GM23338 (cell line): Measurements from ENCODE around the gene FHIT. TPM values are rescaled to one million over a fixed set of nuclear protein-coding genes. Genes with fewer than 3 reads are reported as not detected.

Experiments used
- ATAC-seq: fragments of 200-7000 bp; cut with Tn5 transposase; 3 replicates; pipeline ENCODE4 v1.9.1; 2020
- DNase-seq: peaks from one replicate; pipeline ENCODE4 v3.0.0-alpha.2; 2015; ENCODE audit warnings: low spot score
- H2AFZ ChIP-seq: fragments of 200-600 bp; sonication (generic); 2 replicates; pipeline ENCODE4 v1.8.0; 2016; ENCODE audit warnings: antibody characterized with exemption, mild to moderate bottlenecking, moderate library complexity
- H3F3A ChIP-seq: fragments of 200-600 bp; sonication (generic); replicated peaks from 2 replicates; pipeline ENCODE4 v1.8.0; 2017; ENCODE audit warnings: antibody characterized with exemption, mixed run types, low read depth
- H3K27ac ChIP-seq: fragments of 200-600 bp; sonication (generic); 2 replicates; pipeline ENCODE4 v1.6.1; 2016; ENCODE audit warnings: low read depth
- H3K27me3 ChIP-seq: fragments of 200-600 bp; sonication (generic); 2 replicates; pipeline ENCODE4 v1.8.0; 2016; ENCODE audit warnings: mild to moderate bottlenecking, mixed run types, moderate library complexity; ENCODE audit not compliant: insufficient read depth
- H3K36me3 ChIP-seq: fragments of 200-600 bp; sonication (generic); 2 replicates; pipeline ENCODE4 v1.8.0; 2016; ENCODE audit warnings: mild to moderate bottlenecking; ENCODE audit not compliant: insufficient read depth
- H3K4me1 ChIP-seq: fragments of 200-600 bp; sonication (generic); 2 replicates; pipeline ENCODE4 v1.8.0; 2016; ENCODE audit warnings: mild to moderate bottlenecking, moderate library complexity; ENCODE audit not compliant: insufficient read depth
- H3K4me2 ChIP-seq: fragments of 200-600 bp; sonication (generic); 2 replicates; pipeline ENCODE4 v1.7.1; 2017; ENCODE audit warnings: mixed run types
- H3K4me3 ChIP-seq: fragments of 200-600 bp; sonication (generic); 2 replicates; pipeline ENCODE4 v1.6.1; 2016; ENCODE audit warnings: mixed run types
- H3K79me2 ChIP-seq: fragments of 200-600 bp; sonication (generic); replicated peaks from 2 replicates; pipeline ENCODE4 v1.8.0; 2017; ENCODE audit warnings: mild to moderate bottlenecking; ENCODE audit not compliant: insufficient read depth
- H3K9me2 ChIP-seq: fragments of 200-600 bp; sonication (generic); 2 replicates; pipeline ENCODE4 v1.8.0; 2017; ENCODE audit not compliant: insufficient read depth
- H4K20me1 ChIP-seq: fragments of 200-600 bp; sonication (generic); replicated peaks from 2 replicates; pipeline ENCODE4 v1.8.0; 2017; ENCODE audit warnings: mild to moderate bottlenecking; ENCODE audit not compliant: insufficient read depth
- H3K27ac Mint-ChIP-seq: 2 replicates; pipeline ENCODE4 v1.8.0; 2020; ENCODE audit warnings: inconsistent platforms, mild to moderate bottlenecking, moderate library complexity, mixed read lengths
- H3K27me3 Mint-ChIP-seq: 3 replicates; pipeline ENCODE4 v1.8.0; 2022; ENCODE audit warnings: low read depth, mild to moderate bottlenecking, moderate library complexity, mixed read lengths, inconsistent platforms; ENCODE audit not compliant: insufficient read depth, poor library complexity
- H3K36me3 Mint-ChIP-seq: 3 replicates; pipeline ENCODE4 v1.8.0; 2021; ENCODE audit warnings: low read depth, mild to moderate bottlenecking, inconsistent platforms, moderate library complexity, mixed read lengths
- H3K4me1 Mint-ChIP-seq: 3 replicates; pipeline ENCODE4 v1.8.0; 2020; ENCODE audit warnings: mild to moderate bottlenecking, inconsistent platforms, mixed read lengths
- H3K4me3 Mint-ChIP-seq: 3 replicates; pipeline ENCODE4 v1.8.0; 2021; ENCODE audit warnings: moderate library complexity, mild to moderate bottlenecking, inconsistent platforms, mixed read lengths
- H3K9me3 Mint-ChIP-seq: 3 replicates; pipeline ENCODE4 v1.8.0; 2020; ENCODE audit warnings: moderate library complexity, mild to moderate bottlenecking, inconsistent platforms, mixed read lengths
- CREB1 ChIP-seq: fragments of 250-450 bp; sonication (Bioruptor Pico); IDR thresholded peaks from 2 replicates; pipeline ENCODE4 v1.5.0; 2020; ENCODE audit warnings: low read depth, mild to moderate bottlenecking, moderate library complexity
- ETS1 ChIP-seq: IDR thresholded peaks from 2 replicates; pipeline ENCODE4 v1.6.1; 2016; ENCODE audit warnings: antibody characterized with exemption
- EZH2 ChIP-seq: fragments of 200-600 bp; sonication (generic); IDR thresholded peaks from one replicate; pipeline ENCODE4 v1.8.0; 2017; ENCODE audit warnings: antibody characterized with exemption, mild to moderate bottlenecking, low read depth; ENCODE audit not compliant: unreplicated experiment
- EZH2phosphoT487 ChIP-seq: fragments of 200-600 bp; sonication (generic); IDR thresholded peaks from one replicate; pipeline ENCODE4 v1.8.1; 2018; ENCODE audit warnings: antibody characterized with exemption; ENCODE audit not compliant: unreplicated experiment
- JUNB ChIP-seq: IDR thresholded peaks from one replicate; pipeline ENCODE4 v1.6.1; 2016; ENCODE audit warnings: antibody characterized with exemption; ENCODE audit not compliant: unreplicated experiment
- NANOG ChIP-seq: IDR thresholded peaks from 2 replicates; pipeline ENCODE4 v1.6.1; 2016; ENCODE audit warnings: antibody characterized with exemption, borderline replicate concordance
- POLR2AphosphoS5 ChIP-seq: IDR thresholded peaks from 2 replicates; pipeline ENCODE4 v1.6.1; 2016; ENCODE audit warnings: antibody characterized with exemption, low read depth
- REST ChIP-seq: IDR thresholded peaks from one replicate; pipeline ENCODE4 v1.6.1; 2018; ENCODE audit warnings: antibody characterized with exemption; ENCODE audit not compliant: unreplicated experiment
- STAT1 ChIP-seq: IDR thresholded peaks from one replicate; pipeline ENCODE4 v1.6.1; 2016; ENCODE audit warnings: antibody characterized with exemption; ENCODE audit not compliant: unreplicated experiment
- ZNF114 ChIP-seq: fragments of 250-450 bp; sonication (Bioruptor Pico); IDR thresholded peaks from 2 replicates; pipeline ENCODE4 v1.5.0; 2020; ENCODE audit warnings: mild to moderate bottlenecking, moderate library complexity
- ZNF331 ChIP-seq: fragments of 250-450 bp; sonication (Bioruptor Pico); IDR thresholded peaks from 2 replicates; pipeline ENCODE4 v1.5.0; 2020; ENCODE audit warnings: low read depth, mild to moderate bottlenecking, moderate library complexity
- ZNF462 ChIP-seq: fragments of 250-450 bp; sonication (Bioruptor Pico); IDR thresholded peaks from 2 replicates; pipeline ENCODE4 v1.5.0; 2020; ENCODE audit warnings: mild to moderate bottlenecking, moderate library complexity
- polyA plus RNA-seq: library from polyadenylated mRNA; unstranded; fragments of >200 nt; fragmentation: Nextera tagmentation; extraction: Ambion mirVana; gene quantifications from 2 replicates; pipeline ENCODE4 v1.2.1, GENCODE V29; 2016
- total RNA-seq: library from RNA; depleted of rRNA; stranded (reverse); fragments of >200 nt; shearing (Covaris generic); gene quantifications from 2 replicates; pipeline ENCODE4 v1.2.3, GENCODE V29; 2014
- TF ChIP-seq, protein P1 (sequence below), 2 experiments: fragments of 200-600 bp in 1 of 2; sonication (generic) in 1 of 2; conservative IDR thresholded peaks; 2 replicates each; pipeline versions ENCODE4 v1.5.1 to v1.6.1; 2016 to 2017; ENCODE audit warnings: antibody characterized with exemption in 2 of 2, low read depth in 2 of 2, mild to moderate bottlenecking in 2 of 2, moderate library complexity in 1 of 2

Gene FHIT
- total and polyA plus RNA-seq, 2 experiments from 2014 or later = 3.0 to 8.3 TPM

DNA sequence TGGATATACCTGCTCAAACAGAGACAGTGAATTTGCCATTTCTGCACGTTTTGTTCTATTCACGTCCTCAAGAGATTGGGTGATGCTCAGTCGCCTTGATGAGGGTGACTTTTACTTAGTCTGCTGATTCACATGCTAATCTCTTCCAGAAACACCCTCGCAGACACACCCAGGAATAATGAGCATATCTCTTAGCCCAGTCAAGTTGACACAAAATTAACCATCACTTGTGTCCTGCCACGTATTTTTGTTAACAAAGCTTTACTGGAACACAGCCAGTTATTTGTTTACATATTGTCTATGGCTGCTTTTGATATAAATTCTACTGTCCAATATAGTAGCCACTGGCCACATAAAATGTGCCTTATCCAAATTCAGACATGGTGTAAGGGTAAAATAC, 218.3 kb downstream of the FHIT start:
- Histone ChIP-seq H3K4me1 (no peaks in the 10 kb centered on the region), H2AFZ (no peak overlapping the region), H3K9me2 (peaks cover 11% of the 10 kb centered on the region; the same call in 1 of the 2 replicates), H3K79me2 (no peaks in the 10 kb centered on the region), H4K20me1 (no peaks in the 10 kb centered on the region), H3K27ac (no peak overlapping the region), H3K27me3 (no peaks in the 10 kb centered on the region), H3K4me2 (no peak overlapping the region), H3F3A (no peaks in the 10 kb centered on the region), H3K36me3 (peaks cover 8% of the 10 kb centered on the region), H3K4me3 (no peak overlapping the region)
- Mint-ChIP-seq H3K4me1 (no peaks in the 10 kb centered on the region), H3K27ac (no peak overlapping the region), H3K27me3 (peaks cover 3% of the 10 kb centered on the region), H3K36me3 (peaks cover 8% of the 10 kb centered on the region; the same call in 2 of the 3 replicates), H3K9me3 (peaks cover 11% of the 10 kb centered on the region; the same call in 1 of the 3 replicates), H3K4me3 (no peak overlapping the region)
- TF ChIP-seq NANOG (no peak), EZH2 (no peak), ZNF331 (no peak), ZNF462 (CRISPR knock-in tag) (no peak), ZNF114 (CRISPR knock-in tag) (no peak), ETS1 (no peak), EZH2phosphoT487 (no peak), STAT1 (no peak), JUNB (no peak), POLR2AphosphoS5 (no peak), REST (no peak), CREB1 (CRISPR knock-in tag) (no peak)
- TF ChIP-seq, protein P1, sequence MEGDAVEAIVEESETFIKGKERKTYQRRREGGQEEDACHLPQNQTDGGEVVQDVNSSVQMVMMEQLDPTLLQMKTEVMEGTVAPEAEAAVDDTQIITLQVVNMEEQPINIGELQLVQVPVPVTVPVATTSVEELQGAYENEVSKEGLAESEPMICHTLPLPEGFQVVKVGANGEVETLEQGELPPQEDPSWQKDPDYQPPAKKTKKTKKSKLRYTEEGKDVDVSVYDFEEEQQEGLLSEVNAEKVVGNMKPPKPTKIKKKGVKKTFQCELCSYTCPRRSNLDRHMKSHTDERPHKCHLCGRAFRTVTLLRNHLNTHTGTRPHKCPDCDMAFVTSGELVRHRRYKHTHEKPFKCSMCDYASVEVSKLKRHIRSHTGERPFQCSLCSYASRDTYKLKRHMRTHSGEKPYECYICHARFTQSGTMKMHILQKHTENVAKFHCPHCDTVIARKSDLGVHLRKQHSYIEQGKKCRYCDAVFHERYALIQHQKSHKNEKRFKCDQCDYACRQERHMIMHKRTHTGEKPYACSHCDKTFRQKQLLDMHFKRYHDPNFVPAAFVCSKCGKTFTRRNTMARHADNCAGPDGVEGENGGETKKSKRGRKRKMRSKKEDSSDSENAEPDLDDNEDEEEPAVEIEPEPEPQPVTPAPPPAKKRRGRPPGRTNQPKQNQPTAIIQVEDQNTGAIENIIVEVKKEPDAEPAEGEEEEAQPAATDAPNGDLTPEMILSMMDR (conservative IDR thresholded peaks at IDR 0.05; ENCODE audit: low read depth in 2 of 2) = no peak
- ATAC-seq (no peak), DNase-seq (no peak)
